ENCODE data around the gene N4BP2L2. TPM values are rescaled to one million over a fixed set of nuclear protein-coding genes. Genes with fewer than 3 reads are reported as not detected.

The N4BP2L2 gene
- total and polyA plus RNA-seq, 8 donors, result 121 to 301 (median 236) TPM

GRCh38 chr13:32417995-32418394 lies 120.6 kb downstream of the N4BP2L2 start:
- Histone ChIP-seq H3K4me3 (no peak overlapping the region), H3K27me3 (no peaks in the 10 kb centered on the region), H3K9me3 (peaks cover 0 to 12% of the 10 kb centered on the region in 2 donors), H3K4me1 (no peaks in the 10 kb centered on the region), H3K27ac (no peak overlapping the region), H3K36me3 (peaks cover 0 to 9% of the 10 kb centered on the region in 2 donors)
- intact Hi-C loops (cut with DNase I), result no loop called here
- ATAC-seq (no peak), DNase-seq (no peak)
- TF ChIP-seq, protein P1, sequence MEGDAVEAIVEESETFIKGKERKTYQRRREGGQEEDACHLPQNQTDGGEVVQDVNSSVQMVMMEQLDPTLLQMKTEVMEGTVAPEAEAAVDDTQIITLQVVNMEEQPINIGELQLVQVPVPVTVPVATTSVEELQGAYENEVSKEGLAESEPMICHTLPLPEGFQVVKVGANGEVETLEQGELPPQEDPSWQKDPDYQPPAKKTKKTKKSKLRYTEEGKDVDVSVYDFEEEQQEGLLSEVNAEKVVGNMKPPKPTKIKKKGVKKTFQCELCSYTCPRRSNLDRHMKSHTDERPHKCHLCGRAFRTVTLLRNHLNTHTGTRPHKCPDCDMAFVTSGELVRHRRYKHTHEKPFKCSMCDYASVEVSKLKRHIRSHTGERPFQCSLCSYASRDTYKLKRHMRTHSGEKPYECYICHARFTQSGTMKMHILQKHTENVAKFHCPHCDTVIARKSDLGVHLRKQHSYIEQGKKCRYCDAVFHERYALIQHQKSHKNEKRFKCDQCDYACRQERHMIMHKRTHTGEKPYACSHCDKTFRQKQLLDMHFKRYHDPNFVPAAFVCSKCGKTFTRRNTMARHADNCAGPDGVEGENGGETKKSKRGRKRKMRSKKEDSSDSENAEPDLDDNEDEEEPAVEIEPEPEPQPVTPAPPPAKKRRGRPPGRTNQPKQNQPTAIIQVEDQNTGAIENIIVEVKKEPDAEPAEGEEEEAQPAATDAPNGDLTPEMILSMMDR (IDR thresholded peaks at IDR 0.05), result no peak

DNA sequence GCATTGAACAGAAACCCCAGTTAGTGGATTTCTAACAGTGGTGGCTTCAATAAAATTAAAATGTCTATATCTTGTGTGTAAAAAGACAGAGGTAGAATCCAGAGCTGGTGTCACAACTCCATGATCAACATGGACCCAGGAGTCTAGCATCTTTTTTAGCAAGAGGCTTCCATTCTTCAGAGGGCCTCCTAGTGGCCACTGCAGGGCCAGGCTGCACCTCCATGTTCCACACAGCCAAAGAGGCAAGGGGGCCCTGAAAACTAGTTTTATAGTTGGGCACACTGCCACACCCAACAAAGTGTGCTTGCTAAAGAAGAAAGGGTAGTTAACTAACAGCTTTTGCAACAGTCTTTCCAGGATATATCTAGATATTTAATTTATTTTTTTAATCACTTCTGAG lies 123.6 kb downstream of the N4BP2L2 start:
- Histone ChIP-seq H3K27ac (no peak overlapping the region), H3K27me3 (no peaks in the 10 kb centered on the region), H3K4me3 (no peak overlapping the region), H3K36me3 (peaks cover 0 to 6% of the 10 kb centered on the region in 2 donors), H3K9me3 (peaks cover 0 to 8% of the 10 kb centered on the region in 2 donors), H3K4me1 (peaks cover 0 to 2% of the 10 kb centered on the region in 2 donors)
- TF ChIP-seq, protein P1 (IDR thresholded peaks at IDR 0.05), result peak; percentile 26 to 42
- ATAC-seq (peak; percentile 45), DNase-seq (no peak)
- intact Hi-C loops (cut with DNase I), result no loop called here

- Histone ChIP-seq H3K9me3 (peaks cover 0 to 4% of the 10 kb centered on the region in 2 donors), H3K4me1 (peaks cover 2 to 4% of the 10 kb centered on the region in 2 donors), H3K27me3 (no peaks in the 10 kb centered on the region), H3K4me3 (no peak overlapping the region), H3K27ac (no peak overlapping the region), H3K36me3 (peaks cover 0 to 2% of the 10 kb centered on the region in 2 donors)
- DNase-seq (no peak), ATAC-seq (no peak)
- TF ChIP-seq, protein P1 (IDR thresholded peaks at IDR 0.05), result no peak
- intact Hi-C loops (cut with DNase I), result no loop called here
Observed at GRCh38 chr13:32414580-32414979, 124.0 kb downstream of the N4BP2L2 start.

DNA sequence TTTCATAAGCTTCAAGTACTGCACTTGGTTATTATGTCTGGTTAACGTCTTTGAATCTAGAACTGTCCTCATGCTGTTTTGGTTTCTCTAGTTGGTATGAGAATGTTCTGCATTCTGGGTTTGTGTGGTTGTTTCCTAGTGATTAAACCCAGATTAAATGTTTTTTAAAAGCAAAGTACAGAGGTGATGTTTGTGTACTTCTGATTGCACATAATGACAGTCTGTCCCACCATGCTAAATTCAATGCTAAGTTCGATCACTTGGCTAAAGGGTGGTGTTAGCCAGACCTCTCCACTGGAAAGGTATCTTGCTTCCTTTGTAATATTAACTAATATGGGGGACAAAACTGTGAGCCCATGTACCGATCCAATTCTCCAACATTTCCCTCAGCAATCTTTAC lies 125.3 kb downstream of the N4BP2L2 start:
- TF ChIP-seq, protein P1 (IDR thresholded peaks at IDR 0.05), result no peak
- Histone ChIP-seq H3K27ac (no peak overlapping the region), H3K36me3 (no peaks in the 10 kb centered on the region), H3K27me3 (no peaks in the 10 kb centered on the region), H3K4me3 (no peak overlapping the region), H3K4me1 (peaks cover 2 to 16% of the 10 kb centered on the region in 2 donors), H3K9me3 (no peaks in the 10 kb centered on the region)
- ATAC-seq (no peak), DNase-seq (no peak)
- intact Hi-C loops (cut with DNase I), result no loop called here

DNA sequence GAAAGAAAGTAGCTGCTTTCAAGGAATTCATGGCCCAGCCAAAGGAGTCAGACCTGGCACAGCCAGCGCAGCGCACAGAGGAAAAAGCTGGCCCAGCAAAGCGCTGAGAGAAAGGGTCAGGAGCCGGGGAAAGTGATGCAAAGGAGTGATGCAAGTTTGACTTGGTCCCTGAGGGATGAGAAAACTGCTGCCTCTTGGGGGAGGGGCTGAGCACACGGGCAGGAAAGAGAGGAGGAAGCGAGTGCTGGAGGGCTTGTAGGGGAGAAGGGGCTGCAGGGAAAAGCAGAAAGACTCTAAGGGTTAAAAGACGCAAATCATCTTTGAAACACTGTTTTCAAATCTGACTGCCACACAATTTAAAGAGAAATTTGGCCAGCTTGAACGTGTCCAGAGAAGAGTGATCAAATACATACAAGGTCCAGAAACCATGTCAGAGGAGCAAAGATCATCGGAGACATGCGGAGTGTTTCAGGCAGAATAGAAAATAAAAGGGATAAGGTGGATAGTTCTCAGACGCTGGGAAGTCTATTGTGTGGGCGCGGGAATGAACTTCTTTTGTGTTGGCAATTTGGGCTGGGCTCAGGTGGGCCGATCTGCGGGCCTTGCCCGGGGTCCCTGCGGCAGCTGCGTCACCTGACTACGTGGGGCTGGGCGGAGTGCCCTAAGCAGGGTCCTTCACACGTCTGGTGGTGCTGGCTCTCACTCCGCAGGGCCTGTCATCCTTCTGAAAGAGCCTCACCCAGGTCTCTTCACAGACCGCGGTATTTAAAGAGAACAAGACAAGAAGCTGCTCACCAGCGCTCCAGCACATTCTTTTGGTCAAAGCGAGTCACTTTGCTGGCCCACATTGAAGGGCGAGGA lies 128.8 kb downstream of the N4BP2L2 start:
- ATAC-seq (peak; percentile 76), DNase-seq (peak in 1 of 4 donors; percentile 42)
- Histone ChIP-seq H3K36me3 (peaks cover 0 to 6% of the 10 kb centered on the region in 2 donors), H3K9me3 (no peaks in the 10 kb centered on the region), H3K27me3 (no peaks in the 10 kb centered on the region), H3K4me1 (peaks cover 2 to 16% of the 10 kb centered on the region in 2 donors), H3K4me3 (peak overlapping the region in 1 of 2 donors; percentile 9), H3K27ac (no peak overlapping the region)
- intact Hi-C loops (cut with DNase I), result no loop called here
- TF ChIP-seq, protein P1 (IDR thresholded peaks at IDR 0.05), result no peak
